Tibial artery (tissue), 4 donors: ENCODE results near the gene BTBD9.
"Not testable (repeated sequence)": the region's sequence is repeated elsewhere in the genome, so short reads cannot be mapped to it uniquely, and the experiment has no call there.

Experiments used
- DNase-seq, 2 donors: peaks; one replicate each; pipeline ENCODE4 v3.0.0-alpha.2; 2019
- H3K27ac ChIP-seq, 2 donors: fragments of 200-600 bp; sonication (generic) in 1 of 2; 1 replicate in 1 of 2; 2 replicates in 1 of 2; pipeline ENCODE4 v1.5.1; 2018 to 2019; ENCODE audit warnings: mild to moderate bottlenecking in 1 of 2
- H3K27me3 ChIP-seq, 2 donors: fragments of 200-600 bp; sonication (generic) in 1 of 2; one replicate each; pipeline versions ENCODE4 v1.5.1 to v1.6.0; 2016 to 2019
- H3K36me3 ChIP-seq, 3 donors: fragments of 200-600 bp; sonication (generic) in 2 of 3; one replicate each; pipeline ENCODE4 v1.5.1; 2016 to 2019; ENCODE audit warnings: mild to moderate bottlenecking in 2 of 3
- H3K4me1 ChIP-seq, 4 donors: fragments of 200-600 bp; sonication (generic) in 2 of 4; 1 replicate in 3 of 4; 2 replicates in 1 of 4; pipeline ENCODE4 v1.5.1; 2016 to 2019
- H3K4me3 ChIP-seq, 2 donors: fragments of 200-600 bp; sonication (generic) in 1 of 2; 1 replicate in 1 of 2; 2 replicates in 1 of 2; pipeline ENCODE4 v1.5.1; 2018 to 2019; ENCODE audit warnings: mild to moderate bottlenecking in 2 of 2
- H3K9me3 ChIP-seq, 3 donors: fragments of 200-600 bp; sonication (generic) in 1 of 3; one replicate each; pipeline ENCODE4 v1.5.1; 2016 to 2019
- CTCF ChIP-seq, 2 experiments: fragments of 200-600 bp in 1 of 2; fragments of 450-650 bp in 1 of 2; IDR thresholded peaks; one replicate each; pipeline ENCODE4 v1.5.1; 2017 to 2019; ENCODE audit warnings: antibody characterized with exemption in 2 of 2, mild to moderate bottlenecking in 1 of 2, moderate library complexity in 1 of 2
- intact Hi-C: fragments of 100-400 bp; cut with DNase I; formaldehyde crosslinking; loops from one replicate; pipeline ENCODE4 v1.15.0; 2023; ENCODE audit warnings: low total_unique reads

BTBD9 gene

GRCh38 chr6:38434051-38434450 is 205.7 kb downstream of the BTBD9 start:
- intact Hi-C loops = no loop called here
- DNase-seq = no peak
- TF ChIP-seq CTCF (IDR thresholded peaks at IDR 0.05) = no peak
- Histone ChIP-seq H3K4me3 (no peak overlapping the region), H3K9me3 (peaks cover 0 to 3% (median 0%) of the 10 kb centered on the region in 3 donors), H3K27me3 (no peaks in the 10 kb centered on the region), H3K27ac (no peak overlapping the region), H3K36me3 (no peaks in the 10 kb centered on the region), H3K4me1 (no peaks in the 10 kb centered on the region)

- H3K27ac ChIP-seq = no peak overlapping the region
- H3K36me3 ChIP-seq = no peaks in the 10 kb centered on the region
- no peak overlapping the region for H3K4me3 ChIP-seq
- no peak for DNase-seq
- peaks cover 0 to 3% (median 0%) of the 10 kb centered on the region in 3 donors for H3K9me3 ChIP-seq
- no peak for TF ChIP-seq CTCF (IDR thresholded peaks at IDR 0.05)
- intact Hi-C loops = no loop called here
- H3K27me3 ChIP-seq = no peaks in the 10 kb centered on the region
- H3K4me1 ChIP-seq = no peaks in the 10 kb centered on the region
These were observed 207.2 kb downstream of the BTBD9 start for GRCh38 chr6:38432479-38432878.

- no peaks in the 10 kb centered on the region for H3K27me3 ChIP-seq
- no peaks in the 10 kb centered on the region for H3K4me1 ChIP-seq
- peaks cover 0 to 3% (median 0%) of the 10 kb centered on the region in 3 donors for H3K9me3 ChIP-seq
- no peak for TF ChIP-seq CTCF (IDR thresholded peaks at IDR 0.05)
- no peaks in the 10 kb centered on the region for H3K36me3 ChIP-seq
- intact Hi-C loops = no loop called here
- no peak overlapping the region for H3K4me3 ChIP-seq
- DNase-seq = no peak
- H3K27ac ChIP-seq = no peak overlapping the region
These were observed 207.7 kb downstream of the BTBD9 start for GRCh38 chr6:38432079-38432478.

GRCh38 chr6:38429546-38429945 is 210.2 kb downstream of the BTBD9 start:
- intact Hi-C loops = no loop called here
- no peaks in the 10 kb centered on the region for H3K27me3 ChIP-seq
- H3K4me1 ChIP-seq = no peaks in the 10 kb centered on the region
- H3K27ac ChIP-seq = no peak overlapping the region
- DNase-seq = no peak
- no peaks in the 10 kb centered on the region for H3K36me3 ChIP-seq
- H3K4me3 ChIP-seq = no peak overlapping the region
- peaks cover 0 to 3% (median 0%) of the 10 kb centered on the region in 3 donors for H3K9me3 ChIP-seq
- no peak for TF ChIP-seq CTCF (IDR thresholded peaks at IDR 0.05)

GRCh38 chr6:38427492-38428210 is 212.1 kb downstream of the BTBD9 start:
- no peak overlapping the region for H3K27ac ChIP-seq
- DNase-seq = no peak
- intact Hi-C loops = no loop called here
- no peaks in the 10 kb centered on the region for H3K27me3 ChIP-seq
- H3K4me1 ChIP-seq = no peaks in the 10 kb centered on the region
- H3K4me3 ChIP-seq = no peak overlapping the region
- H3K9me3 ChIP-seq = peaks cover 0 to 3% (median 0%) of the 10 kb centered on the region in 3 donors
- no peaks in the 10 kb centered on the region for H3K36me3 ChIP-seq
- no peak for TF ChIP-seq CTCF (IDR thresholded peaks at IDR 0.05)

- H3K27ac ChIP-seq, H3K36me3 ChIP-seq, H3K4me3 ChIP-seq, H3K4me1 ChIP-seq, H3K9me3 ChIP-seq, DNase-seq, intact Hi-C loops, H3K27me3 ChIP-seq: not testable (repeated sequence)
These were observed 213.8 kb downstream of the BTBD9 start for GRCh38 chr6:38425788-38426488.
